IPS-11a (cell line): ENCODE results near the gene VIPR2.
"Not testable (repeated sequence)": the region's sequence is repeated elsewhere in the genome, so short reads cannot be mapped to it uniquely, and the experiment has no call there.

Experiments
- H3K4me3 ChIP-seq: one replicate; pipeline ENCODE4 v1.5.1; 2013; ENCODE audit warnings: low read depth, low read length, control low read depth

The VIPR2 gene

DNA sequence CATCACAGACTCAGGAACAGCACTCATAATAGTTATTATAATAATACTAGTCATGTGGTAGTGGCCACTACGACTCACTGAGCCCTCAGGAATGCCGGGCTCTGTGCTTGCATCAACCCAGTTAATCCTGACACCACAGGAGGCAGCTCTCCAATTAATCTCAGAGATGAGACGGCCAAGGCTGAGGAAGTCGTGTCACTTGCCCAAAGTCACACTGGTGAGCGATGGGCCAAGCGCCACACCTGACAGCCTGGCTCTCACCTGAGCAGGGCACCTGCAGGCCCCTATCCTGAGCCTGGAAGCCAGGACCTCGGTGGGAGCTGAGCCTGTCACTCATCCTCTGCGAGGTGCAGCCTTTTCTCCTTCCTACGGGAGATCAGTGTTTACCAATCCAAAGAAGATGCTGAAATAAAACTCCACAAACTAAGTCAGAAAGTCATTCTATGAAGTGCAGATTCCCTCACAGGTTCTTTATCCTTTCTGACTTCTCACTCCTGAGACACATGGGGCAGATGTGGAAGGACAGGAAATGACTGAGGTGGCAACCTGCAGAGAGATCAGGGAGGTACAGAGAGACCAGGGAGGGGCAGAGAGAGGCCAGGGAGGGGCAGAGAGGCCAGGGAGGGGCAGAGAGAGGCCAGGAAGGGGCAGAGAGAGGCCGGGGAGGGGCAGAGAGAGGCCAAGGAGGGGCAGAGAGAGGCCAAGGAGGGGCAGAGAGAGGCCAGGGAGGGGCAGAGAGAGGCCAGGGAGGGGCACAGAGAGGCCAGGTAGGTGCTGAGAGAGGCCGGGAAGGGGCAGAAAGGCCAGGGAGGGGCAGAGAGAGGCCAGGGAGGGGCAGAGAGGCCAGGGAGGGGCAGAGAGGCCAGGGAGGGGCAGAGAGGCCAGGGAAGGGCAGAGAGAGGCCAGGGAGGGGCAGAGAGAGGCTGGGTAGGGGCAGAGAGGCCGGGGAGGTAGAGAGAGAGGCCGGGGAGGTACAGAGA lies 38.5 kb downstream of the VIPR2 start:
- no peak overlapping the region for H3K4me3 ChIP-seq

DNA sequence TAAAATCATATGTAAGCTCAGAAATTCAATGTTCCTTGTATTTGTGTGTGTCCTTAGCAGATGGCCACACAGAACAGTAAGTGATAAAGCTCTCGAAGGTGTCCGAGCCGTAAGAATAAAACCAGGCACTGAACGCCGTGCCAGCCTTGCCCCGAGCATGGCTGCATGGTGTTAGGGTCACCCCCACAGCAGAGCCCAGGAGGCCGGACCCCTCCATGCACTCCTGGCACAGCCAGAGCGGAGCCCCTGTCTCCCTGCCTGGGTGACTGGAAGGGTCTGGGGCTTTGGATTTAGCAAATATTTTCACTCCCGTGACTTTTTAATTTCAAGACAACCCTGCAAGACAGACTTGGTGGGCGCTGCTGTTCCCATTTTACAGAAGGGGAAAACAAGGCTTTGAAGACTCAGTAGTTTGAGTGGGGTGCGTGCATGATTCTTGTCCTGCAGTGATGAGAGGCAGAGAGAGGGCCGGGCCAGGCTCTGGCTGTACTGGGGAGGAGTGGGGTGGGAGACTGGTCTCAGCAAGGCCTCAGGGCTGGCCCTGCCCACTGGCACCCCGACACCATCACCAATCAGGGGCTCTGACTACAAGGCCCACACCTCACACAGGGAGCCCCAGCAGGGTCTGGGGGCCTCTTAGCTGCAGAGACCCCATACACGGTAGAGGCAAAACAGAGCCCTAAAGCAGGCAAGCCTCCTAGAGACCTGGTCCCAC lies 39.4 kb downstream of the VIPR2 start:
- no peak overlapping the region for H3K4me3 ChIP-seq

DNA sequence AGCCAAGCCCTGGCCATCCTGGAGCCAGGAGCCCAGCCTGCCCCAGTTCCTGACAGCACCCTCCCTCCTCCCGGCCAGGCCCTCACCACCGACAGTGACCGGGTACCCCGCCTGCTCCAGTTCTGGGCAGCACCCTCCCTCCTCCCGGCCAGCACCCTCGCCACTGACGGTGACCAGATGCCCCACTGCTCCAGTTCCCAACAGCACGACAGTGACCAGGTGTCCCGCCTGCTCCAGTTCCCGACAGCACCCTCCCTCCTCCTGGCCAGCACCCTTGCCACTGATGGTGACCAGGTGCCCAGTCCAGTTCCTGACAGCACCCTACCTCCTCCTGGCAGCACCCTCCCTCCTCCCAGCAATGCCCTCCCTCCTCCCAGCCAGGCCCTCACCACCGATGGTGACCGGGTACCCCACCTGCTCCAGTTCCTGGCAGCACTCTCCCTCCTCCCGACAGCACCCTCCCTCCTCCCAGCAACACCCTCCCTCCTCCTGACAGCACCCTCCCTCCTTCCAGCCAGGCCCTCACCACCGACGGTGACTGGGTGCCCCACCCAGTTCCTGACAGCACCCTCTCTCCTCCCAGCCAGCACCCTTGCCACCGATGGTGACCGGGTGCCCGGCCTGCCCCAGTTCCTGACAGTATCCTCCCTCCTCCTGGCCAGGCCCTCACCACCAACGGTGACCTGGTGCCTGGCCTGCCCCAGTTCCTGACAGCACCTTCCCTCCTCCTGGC lies 40.3 kb downstream of the VIPR2 start:
- H3K4me3 ChIP-seq = no peak overlapping the region

DNA sequence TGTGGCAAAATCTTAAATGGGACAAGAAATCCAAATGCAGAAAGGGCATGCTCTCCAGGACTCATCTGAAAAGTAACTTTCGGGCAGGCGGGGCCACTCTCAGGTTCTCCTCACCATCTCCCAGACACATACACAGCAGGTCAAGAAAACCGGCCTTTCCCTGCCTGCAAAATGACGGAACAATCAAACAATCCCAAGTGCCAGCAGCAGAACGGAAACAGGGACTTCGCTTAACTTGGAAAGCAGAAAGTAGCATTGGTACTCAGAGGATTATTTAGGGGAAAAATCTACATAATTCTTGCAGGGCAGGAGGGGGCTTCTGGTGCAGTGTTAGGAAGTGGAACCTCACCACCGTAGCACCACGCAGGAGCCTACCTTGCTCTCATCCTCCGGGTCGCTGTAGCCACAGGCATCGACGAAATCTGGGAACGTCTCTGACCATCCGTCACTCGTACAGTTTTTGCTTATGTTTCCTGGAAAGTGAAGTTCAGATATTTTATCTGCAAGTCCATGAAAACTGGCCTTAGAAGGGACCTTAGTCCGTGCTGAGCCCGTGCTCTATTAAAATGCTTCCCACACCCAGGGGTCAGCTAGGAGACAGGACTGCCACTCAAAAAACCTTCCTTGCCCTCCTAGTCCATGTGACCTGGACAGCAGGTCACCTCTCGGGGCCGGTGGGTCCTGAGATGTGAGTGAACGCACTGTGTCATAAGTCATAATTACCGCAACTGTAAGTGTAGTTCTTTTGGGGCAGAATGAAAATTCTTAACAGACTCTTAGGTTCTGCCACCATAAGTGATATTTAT lies 41.1 kb downstream of the VIPR2 start:
- H3K4me3 ChIP-seq = no peak overlapping the region

DNA sequence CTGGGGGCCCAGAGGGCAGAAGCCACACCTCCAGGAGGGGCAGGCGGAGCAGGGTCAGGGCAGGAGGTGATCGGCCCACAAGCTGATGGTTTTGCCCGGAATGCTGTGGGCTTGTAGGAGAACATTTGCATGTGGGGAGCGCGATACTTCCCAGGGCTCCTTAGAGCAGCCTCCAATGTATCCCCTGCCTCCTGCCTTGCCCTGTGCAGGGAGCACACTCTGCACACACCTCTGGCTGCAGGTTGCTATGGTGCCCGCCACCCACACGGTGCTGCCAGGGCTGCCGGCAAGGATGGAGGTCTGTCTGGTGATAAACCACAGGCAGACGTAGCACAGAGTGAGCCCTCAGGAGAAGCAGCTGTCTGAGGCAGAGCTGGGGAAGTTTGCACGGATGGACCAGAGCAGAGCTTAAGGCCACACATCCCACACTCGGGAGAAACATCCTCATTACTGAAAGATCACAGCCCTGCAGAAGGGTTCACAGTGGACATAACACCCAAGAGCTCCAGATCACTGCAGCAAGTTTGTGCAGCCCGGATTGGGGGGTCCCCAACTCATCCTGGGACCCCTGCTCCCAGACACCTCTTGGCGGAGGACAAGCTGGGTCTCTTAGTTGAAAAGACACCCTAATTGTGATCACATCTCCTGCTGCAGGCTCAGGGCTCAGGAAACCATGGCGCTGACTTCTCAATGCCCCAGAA lies 41.8 kb downstream of the VIPR2 start:
- no peak overlapping the region for H3K4me3 ChIP-seq

DNA sequence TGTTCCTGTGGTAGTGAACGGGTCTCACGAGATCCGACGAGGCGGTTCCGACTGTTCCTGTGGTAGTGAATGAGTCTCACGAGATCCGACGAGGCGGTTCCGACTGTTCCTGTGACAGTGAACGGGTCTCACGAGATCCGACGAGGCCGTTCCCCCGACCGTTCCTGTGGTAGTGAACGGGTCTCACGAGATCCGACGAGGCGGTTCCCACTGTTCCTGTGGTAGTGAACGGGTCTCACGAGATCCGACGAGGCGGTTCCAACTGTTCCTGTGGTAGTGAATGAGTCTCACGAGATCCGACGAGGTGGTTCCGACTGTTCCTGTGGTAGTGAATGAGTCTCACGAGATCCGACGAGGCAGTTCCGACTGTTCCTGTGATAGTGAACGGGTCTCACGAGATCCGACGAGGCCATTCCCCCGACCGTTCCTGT lies 43.0 kb downstream of the VIPR2 start:
- H3K4me3 ChIP-seq = not testable (repeated sequence)

DNA sequence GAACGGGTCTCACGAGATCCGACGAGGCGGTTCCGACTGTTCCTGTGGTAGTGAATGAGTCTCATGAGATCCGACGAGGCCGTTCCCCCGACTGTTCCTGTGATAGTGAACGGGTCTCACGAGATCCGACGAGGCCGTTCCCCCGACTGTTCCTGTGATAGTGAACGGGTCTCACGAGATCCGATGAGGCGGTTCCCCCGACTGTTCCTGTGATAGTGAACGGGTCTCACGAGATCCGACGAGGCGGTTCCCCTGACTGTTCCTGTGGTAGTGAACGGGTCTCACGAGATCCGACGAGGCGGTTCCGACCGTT lies 43.6 kb downstream of the VIPR2 start:
- H3K4me3 ChIP-seq = not testable (repeated sequence)

DNA sequence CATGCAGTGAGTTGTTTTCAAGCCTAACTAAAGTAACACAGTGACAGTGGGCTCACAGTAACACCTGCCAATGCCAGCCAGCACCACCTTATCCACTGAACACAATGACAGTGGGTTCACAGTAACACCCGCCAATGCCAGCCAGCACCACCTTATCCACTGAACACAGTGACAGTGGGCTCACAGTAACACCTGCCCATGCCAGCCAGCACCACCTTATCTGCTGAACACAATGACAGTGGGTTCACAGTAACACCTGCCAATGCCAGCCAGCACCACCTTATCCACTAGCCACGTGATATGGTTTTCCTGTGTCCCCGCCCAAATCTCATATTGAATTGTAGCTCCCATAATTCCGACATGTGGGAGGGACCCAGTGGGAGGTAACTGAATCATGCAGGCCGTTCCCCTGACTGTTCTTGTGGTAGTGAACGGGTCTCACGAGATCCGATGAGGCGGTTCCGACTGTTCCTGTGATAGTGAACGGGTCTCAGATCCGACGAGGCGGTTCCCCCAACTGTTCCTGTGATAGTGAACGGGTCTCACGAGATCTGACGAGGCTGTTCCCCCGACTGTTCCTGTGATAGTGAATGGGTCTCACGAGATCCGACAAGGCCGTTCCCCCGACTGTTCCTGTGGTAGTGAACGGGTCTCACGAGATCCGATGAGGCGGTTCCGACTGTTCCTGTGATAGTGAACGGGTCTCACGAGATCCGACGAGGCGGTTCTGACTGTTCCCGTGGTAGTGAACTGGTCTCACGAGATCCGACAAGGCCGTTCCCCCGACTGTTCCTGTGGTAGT lies 44.2 kb downstream of the VIPR2 start:
- H3K4me3 ChIP-seq = not testable (repeated sequence)

DNA sequence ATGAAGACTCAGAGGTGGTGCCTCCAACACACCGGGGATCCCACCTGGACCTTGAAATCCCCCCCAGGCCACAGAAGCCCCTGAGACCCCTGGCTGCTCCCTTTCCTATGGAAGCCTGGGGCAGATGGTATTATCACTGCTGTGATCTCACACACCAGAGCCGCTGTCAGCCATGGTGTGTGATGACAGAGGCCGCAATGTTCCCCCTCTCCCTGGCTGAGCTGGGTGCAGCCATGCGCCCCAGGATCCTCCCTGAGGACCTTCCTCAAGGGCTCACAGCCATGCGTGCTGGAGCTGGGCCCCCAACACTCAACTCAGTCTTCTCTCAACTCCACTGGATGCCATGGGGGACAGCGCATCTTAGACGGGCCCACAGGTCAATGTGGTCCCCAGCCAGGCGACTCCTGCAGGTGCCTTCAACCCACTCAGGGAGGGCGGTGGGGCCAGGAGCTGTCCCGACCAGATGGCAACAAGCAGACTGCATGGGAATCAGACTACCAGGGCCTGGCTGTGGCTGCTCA lies 44.9 kb downstream of the VIPR2 start:
- H3K4me3 ChIP-seq = no peak overlapping the region

DNA sequence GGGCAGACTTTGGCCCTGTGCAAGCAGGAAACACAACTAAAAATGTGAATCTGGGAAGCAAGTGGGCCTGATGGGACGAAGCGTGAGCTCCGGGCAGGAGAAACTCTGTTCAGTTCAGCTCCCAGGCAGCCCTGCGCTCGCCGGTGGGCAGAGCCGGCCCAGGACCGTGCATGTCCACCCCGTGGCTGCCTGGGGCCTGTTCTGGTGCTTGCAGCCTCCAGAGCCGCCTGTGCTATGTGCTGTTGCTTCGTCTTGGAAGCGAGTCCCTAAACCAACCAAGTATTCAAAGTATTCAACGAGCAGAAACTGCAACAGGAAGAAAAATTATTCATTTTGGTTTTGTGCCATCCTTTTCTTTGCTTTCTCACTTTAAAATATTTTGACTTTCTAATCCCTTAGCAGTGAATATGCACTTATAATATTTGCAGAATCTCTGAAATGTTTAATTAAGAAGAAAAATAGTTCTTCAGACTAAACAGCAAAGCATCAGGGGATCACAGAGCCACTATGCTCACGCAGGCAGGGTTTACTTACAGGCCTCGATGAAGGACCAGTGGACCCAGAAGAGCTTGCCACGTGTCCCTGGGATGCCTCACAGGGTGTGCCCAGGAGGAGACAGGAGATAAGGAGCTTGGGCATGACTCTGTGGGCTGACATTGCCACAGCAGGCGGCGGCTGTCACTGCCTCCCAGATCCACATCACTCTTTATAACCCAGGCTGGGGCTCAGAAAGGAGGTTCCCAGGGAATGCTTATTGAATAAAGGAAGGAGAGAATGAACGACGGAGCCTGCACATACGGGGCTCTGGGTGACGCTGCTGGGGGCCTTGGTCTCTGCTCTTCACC lies 45.6 kb downstream of the VIPR2 start:
- H3K4me3 ChIP-seq = no peak overlapping the region

DNA sequence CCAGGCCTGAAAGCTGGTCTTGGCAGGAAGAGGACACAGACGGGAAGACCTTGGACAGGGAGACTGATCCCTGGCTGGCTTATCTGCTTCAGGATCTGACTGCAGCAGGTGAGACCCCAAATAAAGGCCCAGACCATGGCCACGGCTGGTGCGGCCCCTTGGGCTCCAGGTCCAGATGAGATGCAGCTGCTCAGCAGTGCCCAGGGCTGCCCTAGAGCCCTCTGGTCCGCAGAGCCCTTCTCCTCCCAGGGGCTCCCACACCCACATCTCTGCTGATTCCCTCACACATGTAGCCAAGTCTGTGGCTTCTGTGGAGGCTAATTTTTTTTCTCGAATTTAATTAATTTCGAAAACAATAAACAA lies 46.3 kb downstream of the VIPR2 start:
- no peak overlapping the region for H3K4me3 ChIP-seq

DNA sequence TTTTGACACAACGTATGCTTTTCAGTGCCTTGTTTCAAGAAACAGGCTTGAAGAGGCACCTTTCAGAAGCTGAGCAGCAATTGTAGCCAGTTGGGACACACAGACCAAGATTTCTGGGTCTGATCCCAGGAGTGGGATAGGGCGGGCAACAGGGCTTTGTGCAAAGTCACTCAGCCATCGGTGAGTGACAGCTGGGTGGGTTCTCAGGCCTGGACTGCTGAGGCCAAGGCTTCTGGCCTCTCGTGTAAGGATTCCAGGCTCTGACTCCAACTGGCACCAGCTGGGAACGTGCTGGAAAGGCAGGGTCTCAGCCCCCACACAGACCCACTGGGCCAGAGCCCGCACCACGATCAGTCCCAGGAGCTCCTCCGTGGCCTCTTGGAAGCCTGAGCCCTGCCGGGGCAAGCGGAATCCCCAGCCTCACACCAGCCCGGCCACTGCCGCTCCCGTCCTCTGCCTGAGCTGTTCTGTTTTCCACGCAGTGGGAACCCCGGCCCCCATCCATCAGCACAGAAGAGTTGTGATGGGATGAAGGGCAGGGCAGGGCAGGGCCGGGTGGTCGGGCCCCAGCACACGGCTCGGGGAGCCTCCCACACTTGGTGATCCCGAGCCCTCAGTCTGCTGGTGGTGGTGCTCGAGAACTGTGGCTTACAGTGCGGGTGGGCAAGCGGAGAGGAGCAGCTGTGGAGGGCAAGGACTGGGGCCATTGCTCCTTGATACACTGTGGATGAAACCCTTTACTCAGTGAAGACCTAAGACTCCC lies 46.8 kb downstream of the VIPR2 start:
- no peak overlapping the region for H3K4me3 ChIP-seq

DNA sequence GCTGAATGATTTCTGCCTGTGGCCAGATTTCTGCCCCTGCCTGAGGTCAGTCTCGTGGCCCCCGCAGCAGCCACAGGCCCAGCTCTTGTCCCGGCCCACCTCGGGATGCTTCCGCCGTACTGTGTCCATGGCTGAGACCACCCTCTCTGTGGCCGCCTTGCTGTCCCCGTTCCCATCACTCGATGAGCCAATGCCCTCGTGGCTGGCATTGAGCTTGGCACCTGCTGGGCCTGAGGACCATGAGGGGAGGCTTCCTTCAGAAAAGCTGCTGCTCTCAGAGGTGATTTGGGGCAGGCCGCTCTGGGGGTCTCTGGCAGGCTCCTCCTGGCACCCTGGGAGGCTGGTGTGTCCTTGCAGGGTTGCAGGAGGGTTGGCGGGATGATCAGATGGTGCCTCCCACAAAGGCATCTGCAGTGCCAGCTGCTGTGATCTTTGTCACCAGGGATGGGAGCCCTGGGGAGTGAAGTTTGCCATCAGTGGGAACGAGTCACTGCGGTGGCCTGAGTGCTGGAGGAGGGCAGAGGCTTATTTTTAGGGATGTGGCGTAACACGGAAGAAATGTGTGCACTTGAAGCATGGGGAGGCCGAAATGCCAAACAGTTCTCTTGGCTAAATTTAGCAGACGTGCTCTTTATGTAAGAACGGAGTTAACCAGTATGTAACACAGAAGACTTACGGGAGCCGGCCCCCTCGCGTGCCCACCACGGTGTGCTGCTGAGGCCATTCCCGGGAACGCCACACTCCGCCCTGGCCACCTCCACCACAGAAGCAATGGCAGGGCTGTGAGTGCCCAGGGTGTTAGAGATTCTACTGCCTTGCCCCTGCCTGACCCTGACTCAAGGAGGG lies 47.7 kb downstream of the VIPR2 start:
- no peak overlapping the region for H3K4me3 ChIP-seq

DNA sequence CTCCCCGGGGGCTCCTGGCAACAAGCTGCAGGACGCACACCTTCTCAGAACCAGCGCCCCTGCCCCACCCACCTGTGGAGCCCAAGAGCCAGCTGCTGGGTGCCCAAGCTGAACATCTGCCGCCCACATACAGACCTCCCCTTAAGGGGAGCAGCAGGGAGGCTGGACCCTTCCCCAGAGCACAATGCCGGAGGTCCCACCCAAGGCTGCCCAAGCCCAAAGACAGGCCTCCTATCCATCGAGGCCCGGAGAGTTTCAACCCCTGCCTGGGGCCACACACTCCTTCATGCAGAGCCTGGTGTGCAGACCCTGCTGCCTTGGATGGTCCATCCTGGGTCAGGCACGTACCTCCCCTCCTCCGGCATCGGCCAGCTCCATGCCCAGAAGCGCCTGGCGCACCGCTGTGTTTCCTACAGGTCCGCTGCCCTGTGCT lies 48.7 kb downstream of the VIPR2 start:
- no peak overlapping the region for H3K4me3 ChIP-seq

DNA sequence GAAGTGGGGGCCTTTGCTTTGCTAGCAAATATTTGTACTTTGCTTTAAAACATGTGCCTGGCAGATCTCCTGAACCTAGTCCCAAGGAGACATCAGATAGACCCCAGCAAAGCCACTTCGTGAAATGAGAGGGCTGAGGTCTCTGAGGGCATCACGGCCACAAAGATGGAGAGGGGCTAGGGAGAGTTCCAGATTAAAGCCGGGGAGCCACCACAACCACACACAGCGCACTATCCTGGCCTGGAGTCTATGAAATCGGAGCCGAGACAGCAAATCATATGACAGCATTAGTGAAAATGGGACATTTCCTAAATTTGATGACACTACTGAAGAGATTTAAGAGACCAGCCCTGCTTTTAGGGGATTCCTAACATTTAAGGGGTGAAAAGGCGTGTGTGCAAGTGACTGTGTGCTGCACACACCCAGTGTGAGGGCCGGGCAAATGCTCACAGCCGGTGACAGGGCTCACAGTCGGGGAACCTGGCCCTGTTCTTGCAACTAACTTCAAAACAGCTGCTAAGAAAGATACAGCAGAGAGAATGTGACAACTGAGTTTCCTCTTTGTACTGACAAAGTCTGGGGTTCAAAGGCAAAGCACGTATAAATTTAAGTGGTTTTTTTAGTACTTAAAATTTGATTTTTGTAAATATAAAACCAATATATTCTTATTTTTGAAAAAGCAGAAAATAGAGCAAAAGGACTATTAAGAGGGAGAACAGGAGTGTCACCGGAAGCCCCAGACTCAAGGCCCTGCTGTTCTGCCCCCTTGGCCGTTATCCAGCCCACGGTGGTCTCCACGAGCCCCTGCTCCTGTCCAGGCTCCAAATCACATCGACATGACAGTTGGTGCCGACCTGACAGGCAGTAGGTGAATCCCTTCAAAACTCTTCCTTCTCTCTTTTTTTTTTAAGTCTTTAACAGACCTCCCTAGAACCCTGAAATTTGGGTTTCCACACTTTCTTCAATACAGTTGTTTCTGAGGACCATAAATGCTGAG lies 49.5 kb downstream of the VIPR2 start:
- H3K4me3 ChIP-seq = no peak overlapping the region
